Sigmoid colon (tissue), 7 donors: Measurements from ENCODE around the gene HNF1B. TPM values are rescaled to one million over a fixed set of nuclear protein-coding genes. Genes with fewer than 3 reads are reported as not detected.

ENCODE experiments used
- DNase-seq: peaks from one replicate; pipeline ENCODE4 v3.0.0-alpha.2; 2019
- H3K27ac ChIP-seq, 4 donors: fragments of 200-600 bp; sonication (generic); one replicate each; pipeline ENCODE4 v1.5.1; 2016 to 2019; ENCODE audit warnings: mild to moderate bottlenecking in 1 of 4
- H3K27me3 ChIP-seq, 3 donors: fragments of 200-600 bp; sonication (generic); one replicate each; pipeline ENCODE4 v1.5.1; 2019; ENCODE audit warnings: mild to moderate bottlenecking in 1 of 3
- H3K36me3 ChIP-seq, 4 donors: fragments of 200-600 bp; sonication (generic); one replicate each; pipeline ENCODE4 v1.5.1; 2016 to 2019
- H3K4me1 ChIP-seq, 4 donors: fragments of 200-600 bp; sonication (generic); one replicate each; pipeline ENCODE4 v1.5.1; 2017 to 2019
- H3K4me3 ChIP-seq, 4 donors: fragments of 200-600 bp; sonication (generic); one replicate each; pipeline ENCODE4 v1.5.1; 2017 to 2019; ENCODE audit warnings: mild to moderate bottlenecking in 2 of 4, moderate library complexity in 1 of 4
- H3K9me3 ChIP-seq, 4 donors: fragments of 200-600 bp in 3 of 4; sonication (generic) in 3 of 4; one replicate each; pipeline versions ENCODE4 v1.5.1 to v1.6.1; 2013 to 2019
- EP300 ChIP-seq, 4 donors: sonication (generic); formaldehyde crosslinking; IDR thresholded peaks; one replicate each; pipeline ENCODE4 v1.6.1; 2017; ENCODE audit warnings: antibody characterized with exemption in 4 of 4
- POLR2A ChIP-seq, 2 donors: fragments of 450-650 bp; IDR thresholded peaks; one replicate each; pipeline ENCODE4 v1.6.1; 2016; ENCODE audit warnings: antibody characterized with exemption in 2 of 2, mild to moderate bottlenecking in 2 of 2, moderate library complexity in 2 of 2
- POLR2AphosphoS5 ChIP-seq, 4 donors: sonication (generic); formaldehyde crosslinking; IDR thresholded peaks; one replicate each; pipeline ENCODE4 v1.6.1; 2017; ENCODE audit warnings: antibody characterized with exemption in 4 of 4
- WGBS, 2 donors: extraction: QIAGEN DNeasy Blood & Tissue Kit; methylation state at CpG; one replicate each; pipeline ENCODE4 v1.1.7; 2013; 5-methylcytosine and 5-hydroxymethylcytosine counted together
- intact Hi-C: fragments of 100-400 bp; cut with DNase I; formaldehyde crosslinking; loops from one replicate; pipeline ENCODE4 v1.15.1; 2023
- polyA plus RNA-seq, 3 donors: library from polyadenylated mRNA; stranded (reverse); fragments of 200-250 nt; gene quantifications; one replicate each; pipeline ENCODE4 v1.2.3, GENCODE V29; 2013
- total RNA-seq, 4 donors: library from RNA; depleted of rRNA; stranded (reverse); fragments of >200 nt; gene quantifications; one replicate each; pipeline ENCODE4 v1.1.0, GENCODE V29; 2016
- TF ChIP-seq, protein P1 (sequence below), 4 experiments: fragments of 450-650 bp in 3 of 4; fragments of 200-600 bp in 1 of 4; IDR thresholded peaks; one replicate each; pipeline ENCODE4 v1.5.1; 2016 to 2019; ENCODE audit warnings: antibody characterized with exemption in 4 of 4, mild to moderate bottlenecking in 3 of 4, moderate library complexity in 2 of 4
- donor health status: healthy with polysubstance abuse.
- donor health status: Bipolar disorder and iron deficiency.
- donor health status: healthy.

Gene HNF1B
- total and polyA plus RNA-seq, 7 donors: 0.28 to 13.2 (median 10.7) TPM; not detected in 3

DNA sequence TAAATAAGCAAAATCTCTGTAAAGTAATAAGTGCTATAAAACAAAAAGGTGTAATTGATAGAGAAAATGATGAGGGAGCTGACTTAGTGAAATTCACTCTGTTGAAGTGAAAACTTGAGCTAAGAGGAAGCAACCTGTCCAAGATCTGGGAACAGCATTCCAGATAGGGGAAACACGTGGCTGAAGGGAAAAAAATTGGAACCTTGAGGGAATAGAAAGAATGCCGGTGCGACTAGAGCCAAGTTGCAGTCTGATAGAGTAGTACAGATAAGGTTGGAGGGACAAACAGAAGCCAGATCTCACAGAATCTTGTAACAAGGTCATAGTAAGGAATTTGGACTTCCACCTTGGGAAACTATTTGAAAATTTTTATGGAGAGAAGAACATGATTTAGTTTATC, 101.0 kb downstream of the HNF1B start:
- H3K4me1 ChIP-seq: peaks cover 0 to 42% (median 37%) of the 10 kb centered on the region in 4 donors
- DNase-seq: no peak
- peaks cover 0 to 10% (median 0%) of the 10 kb centered on the region in 3 donors for H3K27me3 ChIP-seq
- no peaks in the 10 kb centered on the region for H3K9me3 ChIP-seq
- WGBS, 2 donors: 4 to 27% methylated on average over 3 of the region's 3 CpGs
- intact Hi-C loops: loop anchor here (10.0 kb wide), 1 partner anchor 781 kb away; the partner anchor contains the start of gene ARHGAP23
- TF ChIP-seq POLR2AphosphoS5 (IDR thresholded peaks at IDR 0.05) (no peak), POLR2A (IDR thresholded peaks at IDR 0.05) (no peak), EP300 (IDR thresholded peaks at IDR 0.05) (no peak)
- TF ChIP-seq, protein P1, sequence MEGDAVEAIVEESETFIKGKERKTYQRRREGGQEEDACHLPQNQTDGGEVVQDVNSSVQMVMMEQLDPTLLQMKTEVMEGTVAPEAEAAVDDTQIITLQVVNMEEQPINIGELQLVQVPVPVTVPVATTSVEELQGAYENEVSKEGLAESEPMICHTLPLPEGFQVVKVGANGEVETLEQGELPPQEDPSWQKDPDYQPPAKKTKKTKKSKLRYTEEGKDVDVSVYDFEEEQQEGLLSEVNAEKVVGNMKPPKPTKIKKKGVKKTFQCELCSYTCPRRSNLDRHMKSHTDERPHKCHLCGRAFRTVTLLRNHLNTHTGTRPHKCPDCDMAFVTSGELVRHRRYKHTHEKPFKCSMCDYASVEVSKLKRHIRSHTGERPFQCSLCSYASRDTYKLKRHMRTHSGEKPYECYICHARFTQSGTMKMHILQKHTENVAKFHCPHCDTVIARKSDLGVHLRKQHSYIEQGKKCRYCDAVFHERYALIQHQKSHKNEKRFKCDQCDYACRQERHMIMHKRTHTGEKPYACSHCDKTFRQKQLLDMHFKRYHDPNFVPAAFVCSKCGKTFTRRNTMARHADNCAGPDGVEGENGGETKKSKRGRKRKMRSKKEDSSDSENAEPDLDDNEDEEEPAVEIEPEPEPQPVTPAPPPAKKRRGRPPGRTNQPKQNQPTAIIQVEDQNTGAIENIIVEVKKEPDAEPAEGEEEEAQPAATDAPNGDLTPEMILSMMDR (IDR thresholded peaks at IDR 0.05): no peak
- H3K36me3 ChIP-seq: peaks cover 0 to 25% (median 3%) of the 10 kb centered on the region in 4 donors
- H3K4me3 ChIP-seq: peak overlapping the region; percentile 60 to 81 (median 78)
- peak overlapping the region; percentile 86 to 92 (median 90) for H3K27ac ChIP-seq

DNA sequence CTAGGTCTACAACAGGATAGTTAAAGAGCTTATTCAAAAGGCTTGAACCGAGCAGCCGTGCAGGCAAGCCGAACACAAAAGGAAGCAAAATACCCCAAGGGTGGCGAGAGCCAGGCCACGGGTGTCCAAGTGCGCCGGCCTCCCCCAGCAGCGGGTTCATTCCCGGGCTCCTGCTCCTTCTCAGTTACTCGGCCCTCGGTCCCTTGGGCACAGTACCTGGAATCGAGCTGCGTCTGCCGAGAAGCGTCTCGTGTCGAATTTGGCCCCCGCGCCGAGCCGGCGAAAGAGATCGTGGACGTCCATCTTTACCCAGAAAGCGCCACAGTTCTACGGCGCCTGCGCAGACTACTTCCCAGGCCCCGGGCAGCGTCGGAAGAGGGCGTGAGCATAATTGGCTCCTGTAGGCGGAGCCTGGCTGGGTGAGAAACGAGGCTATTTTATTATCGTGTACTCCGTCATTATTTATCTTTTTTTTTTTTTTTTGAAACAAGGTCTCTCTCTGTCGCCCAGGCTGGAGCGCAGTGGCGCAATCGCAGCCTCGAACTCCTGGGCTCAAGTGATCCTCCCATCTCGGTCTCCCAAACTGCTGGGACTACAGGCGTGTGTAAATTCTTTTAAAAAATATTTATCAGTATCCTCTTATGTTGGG, 101.6 kb downstream of the HNF1B start, which contains the start of gene DDX52:
DDX52 (minus strand) TSS at position 329 of the 649 bp plus-strand sequence; CDS start at position 303, 26 bp downstream.
- TF ChIP-seq POLR2A (IDR thresholded peaks at IDR 0.05) (peak in 1 of 2 donors; percentile 27), POLR2AphosphoS5 (IDR thresholded peaks at IDR 0.05) (peak; percentile 69 to 89 (median 78)), EP300 (IDR thresholded peaks at IDR 0.05) (no peak)
- peak; percentile 96 for DNase-seq
- Histone ChIP-seq H3K4me3 (peak within 1 kb of the TSS; percentile 60 to 81 (median 78)), H3K9me3 (no peaks in the 10 kb centered on the region), H3K27ac (peak within 1 kb of the TSS; percentile 86 to 92 (median 90)), H3K36me3 (peaks cover 0 to 30% (median 3%) of the 10 kb centered on the region in 4 donors), H3K27me3 (peaks cover 0 to 4% (median 0%) of the 10 kb centered on the region in 3 donors), H3K4me1 (peaks cover 0 to 43% (median 38%) of the 10 kb centered on the region in 4 donors)
- 0 to 1% methylated on average over 43 of the region's 43 CpGs for WGBS, 2 donors
- intact Hi-C loops: loop anchor here (10.0 kb wide), 1 partner anchor 782 kb away; the partner anchor contains the start of gene ARHGAP23

DNA sequence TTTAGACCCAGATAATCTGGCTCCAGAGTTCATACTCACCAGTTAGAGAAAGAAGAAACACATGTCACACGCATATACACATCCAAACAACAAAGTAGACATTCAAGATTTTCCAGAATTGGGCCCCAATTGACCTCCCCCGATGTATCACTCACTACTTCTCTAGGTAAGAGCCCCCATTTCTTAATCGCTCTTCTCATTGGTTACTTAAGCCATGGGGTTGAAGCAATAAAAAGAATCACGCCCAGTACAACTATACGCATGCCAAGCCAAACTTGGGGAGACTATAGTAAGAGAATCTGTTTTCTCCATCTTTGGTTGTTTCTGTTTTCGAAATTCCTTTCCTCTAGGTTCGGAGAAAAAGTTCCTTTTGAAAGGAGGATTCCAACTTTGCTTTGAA, 102.2 kb downstream of the HNF1B start:
- peaks cover 0 to 43% (median 38%) of the 10 kb centered on the region in 4 donors for H3K4me1 ChIP-seq
- intact Hi-C loops: loop anchor here (10.0 kb wide), 1 partner anchor 782 kb away; the partner anchor contains the start of gene ARHGAP23
- H3K27me3 ChIP-seq: peaks cover 0 to 4% (median 0%) of the 10 kb centered on the region in 3 donors
- peak overlapping the region; percentile 86 to 92 (median 90) for H3K27ac ChIP-seq
- peak overlapping the region; percentile 60 to 81 (median 78) for H3K4me3 ChIP-seq
- TF ChIP-seq EP300 (IDR thresholded peaks at IDR 0.05) (no peak), POLR2AphosphoS5 (IDR thresholded peaks at IDR 0.05) (no peak), POLR2A (IDR thresholded peaks at IDR 0.05) (no peak)
- TF ChIP-seq, protein P1 (IDR thresholded peaks at IDR 0.05): no peak
- 0 to 1% methylated on average over 7 of the region's 7 CpGs for WGBS, 2 donors
- no peaks in the 10 kb centered on the region for H3K9me3 ChIP-seq
- DNase-seq: no peak
- H3K36me3 ChIP-seq: peaks cover 0 to 36% (median 4%) of the 10 kb centered on the region in 4 donors

DNA sequence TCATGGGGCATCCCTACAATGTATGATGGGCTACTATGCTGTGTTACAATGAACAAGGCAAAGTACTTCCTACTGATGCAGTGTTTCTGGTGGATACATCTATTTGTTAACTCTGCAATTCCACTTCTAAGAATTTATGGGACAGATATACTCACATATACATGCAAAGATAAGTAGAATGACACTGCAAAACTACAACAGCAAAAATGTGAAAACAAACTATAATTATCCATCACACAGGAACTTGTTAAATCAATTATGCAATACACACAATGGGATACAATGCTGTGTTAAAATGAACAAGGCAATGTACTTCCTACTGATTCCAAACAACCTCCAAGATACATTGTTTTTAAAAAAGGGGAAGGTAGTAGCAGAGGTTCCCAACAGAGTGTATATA, 104.8 kb downstream of the HNF1B start:
- Histone ChIP-seq H3K27ac (no peak overlapping the region), H3K4me1 (peaks cover 0 to 43% (median 38%) of the 10 kb centered on the region in 4 donors), H3K4me3 (no peak overlapping the region), H3K9me3 (no peaks in the 10 kb centered on the region), H3K27me3 (no peaks in the 10 kb centered on the region), H3K36me3 (peaks cover 0 to 62% (median 15%) of the 10 kb centered on the region in 4 donors)
- intact Hi-C loops: loop anchor here (10.0 kb wide), 1 partner anchor 785 kb away; the partner anchor contains the start of gene ARHGAP23
- no peak for DNase-seq
- TF ChIP-seq POLR2AphosphoS5 (IDR thresholded peaks at IDR 0.05) (no peak), POLR2A (IDR thresholded peaks at IDR 0.05) (no peak), EP300 (IDR thresholded peaks at IDR 0.05) (no peak)
- TF ChIP-seq, protein P1 (IDR thresholded peaks at IDR 0.05): no peak

DNA sequence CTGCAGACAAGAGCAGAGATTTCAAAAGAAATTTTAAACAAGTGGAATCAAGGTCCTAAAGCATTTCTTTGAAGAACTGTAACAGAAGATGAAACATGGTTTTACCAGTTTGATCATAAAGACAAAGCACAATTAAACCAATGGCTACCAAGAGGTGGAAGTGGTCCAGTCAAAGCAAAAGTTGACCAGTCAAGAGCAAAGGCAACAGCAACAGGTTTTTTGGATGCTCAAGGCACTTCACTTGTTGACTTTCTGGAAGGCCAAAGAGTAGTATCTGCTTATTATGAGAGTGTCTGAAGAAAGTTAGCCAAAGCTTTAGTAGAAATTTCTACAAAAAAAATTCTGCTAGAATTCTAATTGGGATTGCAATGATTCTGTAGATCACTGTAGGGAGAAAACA, 106.9 kb downstream of the HNF1B start:
- no peak for DNase-seq
- intact Hi-C loops: no loop called here
- TF ChIP-seq POLR2A (IDR thresholded peaks at IDR 0.05) (no peak), EP300 (IDR thresholded peaks at IDR 0.05) (no peak)
- TF ChIP-seq, protein P1 (IDR thresholded peaks at IDR 0.05): no peak
- Histone ChIP-seq H3K27me3 (no peaks in the 10 kb centered on the region), H3K4me3 (no peak overlapping the region), H3K27ac (no peak overlapping the region), H3K36me3 (peaks cover 0 to 70% (median 15%) of the 10 kb centered on the region in 4 donors), H3K4me1 (peaks cover 0 to 37% (median 32%) of the 10 kb centered on the region in 4 donors), H3K9me3 (no peaks in the 10 kb centered on the region)
